ENCODE data around the gene HEATR9.

The HEATR9 gene

DNA sequence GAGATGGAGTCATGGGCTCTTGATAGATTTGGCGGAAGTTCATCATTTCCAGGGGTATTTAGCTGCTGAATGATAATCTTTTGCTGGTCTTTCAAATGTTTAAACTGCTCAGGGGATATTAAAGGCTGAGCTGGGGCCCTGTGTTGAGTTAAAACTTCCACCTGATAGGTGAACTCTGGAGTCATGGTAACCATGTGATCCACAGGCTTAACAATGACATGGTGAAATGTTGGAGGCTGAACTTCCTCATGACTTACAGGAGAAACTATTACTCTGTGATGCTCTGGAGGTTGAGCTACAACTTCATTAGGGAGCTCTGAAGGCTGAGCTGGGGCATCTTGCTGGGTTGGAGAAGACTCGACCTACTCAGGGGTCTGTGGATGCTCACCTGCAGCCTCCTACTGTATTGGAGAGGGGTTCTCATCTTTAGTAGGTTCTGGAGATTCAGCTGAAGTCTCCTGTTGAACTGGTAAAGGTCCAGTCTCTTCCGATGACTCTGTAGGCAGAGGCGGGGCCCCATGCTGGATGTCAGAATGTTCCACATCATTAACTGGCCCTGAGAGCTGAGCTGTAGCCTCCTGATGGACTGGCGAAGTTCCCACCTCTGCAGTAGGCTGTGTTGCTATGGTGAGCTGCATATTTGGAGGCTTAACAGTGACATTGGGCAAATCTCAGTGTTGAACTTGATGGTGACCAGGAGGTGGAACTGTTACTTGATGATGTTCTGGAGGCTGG, 37.7 kb upstream of the HEATR9 start:
- Histone ChIP-seq H3K4me1 (ENCODE audit: insufficient read depth, low read length, poor library complexity, severe bottlenecking) (no peaks in the 10 kb centered on the region), H3K9me3 (ENCODE audit: insufficient read depth, low read depth, low read length) (no peaks in the 10 kb centered on the region), H3K4me2 (ENCODE audit: low read depth, low read length, poor library complexity, severe bottlenecking) (no peak overlapping the region), H3F3A (ENCODE audit: low read depth) (no peaks in the 10 kb centered on the region), H3K79me2 (ENCODE audit: insufficient read depth, low read length) (no peaks in the 10 kb centered on the region), H3K27me3 (ENCODE audit: insufficient read depth, low read length, poor library complexity, severe bottlenecking) (no peaks in the 10 kb centered on the region), H3K9ac (ENCODE audit: low read depth, low read length, poor library complexity, severe bottlenecking) (no peak overlapping the region), H4K20me1 (ENCODE audit: insufficient read depth, low read length, poor library complexity, severe bottlenecking) (no peaks in the 10 kb centered on the region), H3K4me3 (ENCODE audit: low read length, poor library complexity, severe bottlenecking) (no peak overlapping the region), H3K36me3 (ENCODE audit: insufficient read depth, low read length) (no peaks in the 10 kb centered on the region), H2AFZ (ENCODE audit: low read length) (no peak overlapping the region), H3K9me2 (replicated peaks; ENCODE audit: low read depth, low read length) (no peaks in the 10 kb centered on the region)
- TF ChIP-seq, protein P1, sequence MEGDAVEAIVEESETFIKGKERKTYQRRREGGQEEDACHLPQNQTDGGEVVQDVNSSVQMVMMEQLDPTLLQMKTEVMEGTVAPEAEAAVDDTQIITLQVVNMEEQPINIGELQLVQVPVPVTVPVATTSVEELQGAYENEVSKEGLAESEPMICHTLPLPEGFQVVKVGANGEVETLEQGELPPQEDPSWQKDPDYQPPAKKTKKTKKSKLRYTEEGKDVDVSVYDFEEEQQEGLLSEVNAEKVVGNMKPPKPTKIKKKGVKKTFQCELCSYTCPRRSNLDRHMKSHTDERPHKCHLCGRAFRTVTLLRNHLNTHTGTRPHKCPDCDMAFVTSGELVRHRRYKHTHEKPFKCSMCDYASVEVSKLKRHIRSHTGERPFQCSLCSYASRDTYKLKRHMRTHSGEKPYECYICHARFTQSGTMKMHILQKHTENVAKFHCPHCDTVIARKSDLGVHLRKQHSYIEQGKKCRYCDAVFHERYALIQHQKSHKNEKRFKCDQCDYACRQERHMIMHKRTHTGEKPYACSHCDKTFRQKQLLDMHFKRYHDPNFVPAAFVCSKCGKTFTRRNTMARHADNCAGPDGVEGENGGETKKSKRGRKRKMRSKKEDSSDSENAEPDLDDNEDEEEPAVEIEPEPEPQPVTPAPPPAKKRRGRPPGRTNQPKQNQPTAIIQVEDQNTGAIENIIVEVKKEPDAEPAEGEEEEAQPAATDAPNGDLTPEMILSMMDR (conservative IDR thresholded peaks at IDR 0.05; ENCODE audit: low read length), result no peak
- TF ChIP-seq EZH2phosphoT487 (IDR thresholded peaks at IDR 0.05; ENCODE audit: borderline replicate concordance), result no peak

DNA sequence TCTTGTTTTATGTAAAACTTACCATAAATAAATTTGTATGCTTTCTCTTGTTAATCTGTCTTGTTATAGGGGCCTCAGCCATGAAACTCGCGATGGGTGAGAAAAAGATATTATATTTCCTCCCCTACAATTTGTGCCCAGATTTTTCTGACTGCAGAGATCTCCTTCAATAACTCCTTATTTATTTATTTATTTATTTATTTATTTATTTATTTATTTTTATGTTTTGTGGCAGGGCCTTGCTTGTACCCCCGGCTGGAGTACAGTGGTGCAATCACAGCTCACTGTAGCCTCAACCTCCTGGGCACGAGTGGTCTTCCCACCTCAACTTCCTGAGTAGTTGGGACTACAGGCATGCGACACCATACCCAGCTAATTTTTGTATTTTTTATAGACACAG, 34.8 kb upstream of the HEATR9 start:
- Histone ChIP-seq H3K36me3 (ENCODE audit: insufficient read depth, low read length) (no peaks in the 10 kb centered on the region), H3K4me2 (ENCODE audit: low read depth, low read length, poor library complexity, severe bottlenecking) (no peak overlapping the region), H3K4me1 (ENCODE audit: insufficient read depth, low read length, poor library complexity, severe bottlenecking) (no peaks in the 10 kb centered on the region), H4K20me1 (ENCODE audit: insufficient read depth, low read length, poor library complexity, severe bottlenecking) (no peaks in the 10 kb centered on the region), H3K9me2 (replicated peaks; ENCODE audit: low read depth, low read length) (no peaks in the 10 kb centered on the region), H3K4me3 (ENCODE audit: low read length, poor library complexity, severe bottlenecking) (no peak overlapping the region), H3K9ac (ENCODE audit: low read depth, low read length, poor library complexity, severe bottlenecking) (no peak overlapping the region), H2AFZ (ENCODE audit: low read length) (no peak overlapping the region), H3K9me3 (ENCODE audit: insufficient read depth, low read depth, low read length) (no peaks in the 10 kb centered on the region), H3F3A (ENCODE audit: low read depth) (no peaks in the 10 kb centered on the region), H3K79me2 (ENCODE audit: insufficient read depth, low read length) (no peaks in the 10 kb centered on the region), H3K27me3 (ENCODE audit: insufficient read depth, low read length, poor library complexity, severe bottlenecking) (no peaks in the 10 kb centered on the region)
- TF ChIP-seq, protein P1 (conservative IDR thresholded peaks at IDR 0.05; ENCODE audit: low read length), result no peak
- no peak for TF ChIP-seq EZH2phosphoT487 (IDR thresholded peaks at IDR 0.05; ENCODE audit: borderline replicate concordance)

GRCh38 chr17:35901631-35902175, 33.0 kb upstream of the HEATR9 start:
- TF ChIP-seq EZH2phosphoT487 (IDR thresholded peaks at IDR 0.05; ENCODE audit: borderline replicate concordance), result no peak
- TF ChIP-seq, protein P1 (conservative IDR thresholded peaks at IDR 0.05; ENCODE audit: low read length), result no peak
- Histone ChIP-seq H3K9me3 (ENCODE audit: insufficient read depth, low read depth, low read length) (no peaks in the 10 kb centered on the region), H3K9ac (ENCODE audit: low read depth, low read length, poor library complexity, severe bottlenecking) (no peak overlapping the region), H3K27me3 (ENCODE audit: insufficient read depth, low read length, poor library complexity, severe bottlenecking) (no peaks in the 10 kb centered on the region), H3K36me3 (ENCODE audit: insufficient read depth, low read length) (no peaks in the 10 kb centered on the region), H3K4me3 (ENCODE audit: low read length, poor library complexity, severe bottlenecking) (no peak overlapping the region), H3K9me2 (replicated peaks; ENCODE audit: low read depth, low read length) (no peaks in the 10 kb centered on the region), H4K20me1 (ENCODE audit: insufficient read depth, low read length, poor library complexity, severe bottlenecking) (no peaks in the 10 kb centered on the region), H3K79me2 (ENCODE audit: insufficient read depth, low read length) (no peaks in the 10 kb centered on the region), H3F3A (ENCODE audit: low read depth) (no peaks in the 10 kb centered on the region), H3K4me1 (ENCODE audit: insufficient read depth, low read length, poor library complexity, severe bottlenecking) (no peaks in the 10 kb centered on the region), H2AFZ (ENCODE audit: low read length) (no peak overlapping the region), H3K4me2 (ENCODE audit: low read depth, low read length, poor library complexity, severe bottlenecking) (no peak overlapping the region)

All from Loucy (cell line).